SK-N-SH treated with all-trans-retinoic acid at 6 μM for 48 hours (cell line): ENCODE data around the gene ABT1.

ENCODE experiments used
- ATAC-seq: fragments of 200-7000 bp; cut with Tn5 transposase; 3 replicates; pipeline ENCODE4 v1.9.1; 2020; ENCODE audit warnings: mild to moderate bottlenecking, moderate library complexity
- ARNTL ChIP-seq: fragments of 450-650 bp; formaldehyde crosslinking; IDR thresholded peaks from 2 replicates; pipeline ENCODE4 v1.5.0; 2020; ENCODE audit warnings: low read depth, mild to moderate bottlenecking, moderate library complexity, borderline replicate concordance
- BACH2 ChIP-seq: fragments of 250-450 bp; sonication (Bioruptor Pico); IDR thresholded peaks from 2 replicates; pipeline ENCODE4 v1.9.0; 2021; ENCODE audit warnings: mild to moderate bottlenecking, borderline replicate concordance
- CREB5 ChIP-seq: fragments of 250-450 bp; sonication (Bioruptor Pico); IDR thresholded peaks from 2 replicates; pipeline ENCODE4 v1.5.1; 2020; ENCODE audit warnings: low read depth, mild to moderate bottlenecking, moderate library complexity
- CSDC2 ChIP-seq: fragments of 250-450 bp; sonication (Bioruptor Pico); IDR thresholded peaks from 2 replicates; pipeline ENCODE4 v1.5.0; 2020; ENCODE audit warnings: mild to moderate bottlenecking, moderate library complexity
- CSRNP3 ChIP-seq: fragments of 250-450 bp; sonication (Bioruptor Pico); IDR thresholded peaks from 2 replicates; pipeline ENCODE4 v1.5.1; 2021; ENCODE audit warnings: mild to moderate bottlenecking, moderate library complexity
- ESRRG ChIP-seq: fragments of 250-450 bp; sonication (Bioruptor Pico); IDR thresholded peaks from 2 replicates; pipeline ENCODE4 v1.6.1; 2021; ENCODE audit warnings: mild to moderate bottlenecking
- GLIS3 ChIP-seq: fragments of 250-450 bp; sonication (Bioruptor Pico); IDR thresholded peaks from 2 replicates; pipeline ENCODE4 v1.5.0; 2020; ENCODE audit warnings: mild to moderate bottlenecking, moderate library complexity
- ISL1 ChIP-seq: fragments of 250-450 bp; sonication (Bioruptor Pico); IDR thresholded peaks from 2 replicates; pipeline ENCODE4 v2.1.2; 2022; ENCODE audit warnings: mild to moderate bottlenecking, moderate library complexity
- OSR1 ChIP-seq: fragments of 250-450 bp; sonication (Bioruptor Pico); IDR thresholded peaks from 2 replicates; pipeline ENCODE4 v1.8.0; 2022; ENCODE audit warnings: moderate library complexity, mild to moderate bottlenecking, inconsistent platforms
- PATZ1 ChIP-seq: fragments of 250-450 bp; sonication (Bioruptor Pico); IDR thresholded peaks from 2 replicates; pipeline ENCODE4 v1.8.0; 2020; ENCODE audit warnings: mild to moderate bottlenecking, moderate library complexity, borderline replicate concordance
- POU6F1 ChIP-seq: fragments of 250-450 bp; sonication (Bioruptor Pico); IDR thresholded peaks from 2 replicates; pipeline ENCODE4 v1.8.0; 2021; ENCODE audit warnings: low read depth, mild to moderate bottlenecking, moderate library complexity, borderline replicate concordance
- PPARA ChIP-seq: fragments of 250-450 bp; sonication (Bioruptor Pico); IDR thresholded peaks from 2 replicates; pipeline ENCODE4 v1.5.0; 2020; ENCODE audit warnings: mild to moderate bottlenecking, borderline replicate concordance
- RARB ChIP-seq: fragments of 250-450 bp; sonication (Bioruptor Pico); IDR thresholded peaks from 2 replicates; pipeline ENCODE4 v1.8.0; 2021; ENCODE audit warnings: mild to moderate bottlenecking, moderate library complexity
- SNAI2 ChIP-seq: fragments of 250-450 bp; sonication (Bioruptor Pico); IDR thresholded peaks from 2 replicates; pipeline ENCODE4 v1.5.0; 2020; ENCODE audit warnings: mild to moderate bottlenecking, moderate library complexity
- TCF4 ChIP-seq: fragments of 250-450 bp; sonication (Bioruptor Pico); IDR thresholded peaks from 2 replicates; pipeline ENCODE4 v1.8.0; 2021; ENCODE audit warnings: mild to moderate bottlenecking, moderate library complexity, borderline replicate concordance
- TOX ChIP-seq: fragments of 250-450 bp; sonication (Bioruptor Pico); IDR thresholded peaks from 2 replicates; pipeline ENCODE4 v1.8.0; 2021; ENCODE audit warnings: mild to moderate bottlenecking, moderate library complexity, borderline replicate concordance
- TSHZ2 ChIP-seq: fragments of 250-450 bp; sonication (Bioruptor Pico); IDR thresholded peaks from 2 replicates; pipeline ENCODE4 v1.5.0; 2020; ENCODE audit warnings: mild to moderate bottlenecking, moderate library complexity
- ZC3H10 ChIP-seq: fragments of 250-450 bp; sonication (Bioruptor Pico); IDR thresholded peaks from 2 replicates; pipeline ENCODE4 v1.5.1; 2021; ENCODE audit warnings: mild to moderate bottlenecking, moderate library complexity
- ZFP3 ChIP-seq: fragments of 250-450 bp; sonication (Bioruptor Pico); IDR thresholded peaks from 2 replicates; pipeline ENCODE4 v1.5.0; 2020; ENCODE audit warnings: mild to moderate bottlenecking, moderate library complexity
- ZFP30 ChIP-seq: fragments of 450-650 bp; formaldehyde crosslinking; IDR thresholded peaks from 2 replicates; pipeline ENCODE4 v1.5.0; 2022; ENCODE audit warnings: mild to moderate bottlenecking, moderate library complexity
- ZNF565 ChIP-seq: fragments of 450-650 bp; formaldehyde crosslinking; conservative IDR thresholded peaks from 2 replicates; pipeline ENCODE4 v1.5.0; 2020; ENCODE audit warnings: low read depth, mild to moderate bottlenecking, moderate library complexity
- ZNF70 ChIP-seq: fragments of 450-650 bp; formaldehyde crosslinking; IDR thresholded peaks from 2 replicates; pipeline ENCODE4 v1.5.0; 2020; ENCODE audit warnings: mild to moderate bottlenecking, moderate library complexity
- ZNF8 ChIP-seq: fragments of 450-650 bp; formaldehyde crosslinking; IDR thresholded peaks from 2 replicates; pipeline ENCODE4 v1.5.0; 2020; ENCODE audit warnings: mild to moderate bottlenecking, moderate library complexity

The ABT1 gene

GRCh38 chr6:26553264-26553634 is 43.5 kb upstream of the ABT1 start:
- TF ChIP-seq CSDC2 (CRISPR knock-in tag) (no peak), ARNTL (CRISPR knock-in tag) (no peak), CSRNP3 (CRISPR knock-in tag) (no peak), ZNF565 (CRISPR knock-in tag) (no peak), PATZ1 (CRISPR knock-in tag) (no peak), ZNF70 (CRISPR knock-in tag) (no peak), ZNF8 (no peak), POU6F1 (CRISPR knock-in tag) (no peak), BACH2 (CRISPR knock-in tag) (no peak), TCF4 (CRISPR knock-in tag) (no peak), PPARA (CRISPR knock-in tag) (no peak), OSR1 (CRISPR knock-in tag) (no peak), SNAI2 (no peak), RARB (CRISPR knock-in tag) (no peak), TOX (no peak), CREB5 (no peak), ZFP3 (CRISPR knock-in tag) (no peak), ESRRG (CRISPR knock-in tag) (no peak), GLIS3 (CRISPR knock-in tag) (no peak), ISL1 (no peak)
- TF ChIP-seq, all 23 proteins: peak for 0
- ATAC-seq = peak; percentile 49

GRCh38 chr6:26553635-26554446 is 42.9 kb upstream of the ABT1 start:
- peak; percentile 71 for ATAC-seq
- TF ChIP-seq CREB5 (no peak), ZNF565 (CRISPR knock-in tag) (no peak), TSHZ2 (CRISPR knock-in tag) (no peak), ZNF8 (no peak), ISL1 (no peak), ZNF70 (CRISPR knock-in tag) (no peak), ZFP3 (CRISPR knock-in tag) (no peak), POU6F1 (CRISPR knock-in tag) (no peak), ESRRG (CRISPR knock-in tag) (no peak), ZC3H10 (CRISPR knock-in tag) (no peak), PPARA (CRISPR knock-in tag) (no peak), SNAI2 (no peak), OSR1 (CRISPR knock-in tag) (no peak), PATZ1 (CRISPR knock-in tag) (no peak), RARB (CRISPR knock-in tag) (no peak), ZFP30 (no peak), BACH2 (CRISPR knock-in tag) (no peak), ARNTL (CRISPR knock-in tag) (no peak), TOX (no peak), GLIS3 (CRISPR knock-in tag) (no peak)
